Measurements from ENCODE around the gene PCNX3. TPM values are rescaled to one million over a fixed set of nuclear protein-coding genes. Genes with fewer than 3 reads are reported as not detected.

Gene PCNX3
- total RNA-seq, 1 experiment from 2014 or later = 74.5 TPM

- TF ChIP-seq POLR2AphosphoS5 (IDR thresholded peaks at IDR 0.05; ENCODE audit: low read depth, low read length) = no peak; the same call in 1 of the 2 replicates
- TF ChIP-seq, protein P1, sequence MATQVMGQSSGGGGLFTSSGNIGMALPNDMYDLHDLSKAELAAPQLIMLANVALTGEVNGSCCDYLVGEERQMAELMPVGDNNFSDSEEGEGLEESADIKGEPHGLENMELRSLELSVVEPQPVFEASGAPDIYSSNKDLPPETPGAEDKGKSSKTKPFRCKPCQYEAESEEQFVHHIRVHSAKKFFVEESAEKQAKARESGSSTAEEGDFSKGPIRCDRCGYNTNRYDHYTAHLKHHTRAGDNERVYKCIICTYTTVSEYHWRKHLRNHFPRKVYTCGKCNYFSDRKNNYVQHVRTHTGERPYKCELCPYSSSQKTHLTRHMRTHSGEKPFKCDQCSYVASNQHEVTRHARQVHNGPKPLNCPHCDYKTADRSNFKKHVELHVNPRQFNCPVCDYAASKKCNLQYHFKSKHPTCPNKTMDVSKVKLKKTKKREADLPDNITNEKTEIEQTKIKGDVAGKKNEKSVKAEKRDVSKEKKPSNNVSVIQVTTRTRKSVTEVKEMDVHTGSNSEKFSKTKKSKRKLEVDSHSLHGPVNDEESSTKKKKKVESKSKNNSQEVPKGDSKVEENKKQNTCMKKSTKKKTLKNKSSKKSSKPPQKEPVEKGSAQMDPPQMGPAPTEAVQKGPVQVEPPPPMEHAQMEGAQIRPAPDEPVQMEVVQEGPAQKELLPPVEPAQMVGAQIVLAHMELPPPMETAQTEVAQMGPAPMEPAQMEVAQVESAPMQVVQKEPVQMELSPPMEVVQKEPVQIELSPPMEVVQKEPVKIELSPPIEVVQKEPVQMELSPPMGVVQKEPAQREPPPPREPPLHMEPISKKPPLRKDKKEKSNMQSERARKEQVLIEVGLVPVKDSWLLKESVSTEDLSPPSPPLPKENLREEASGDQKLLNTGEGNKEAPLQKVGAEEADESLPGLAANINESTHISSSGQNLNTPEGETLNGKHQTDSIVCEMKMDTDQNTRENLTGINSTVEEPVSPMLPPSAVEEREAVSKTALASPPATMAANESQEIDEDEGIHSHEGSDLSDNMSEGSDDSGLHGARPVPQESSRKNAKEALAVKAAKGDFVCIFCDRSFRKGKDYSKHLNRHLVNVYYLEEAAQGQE (IDR thresholded peaks at IDR 0.05; ENCODE audit: insufficient read depth in 1 of 2, low read depth in 2 of 2, low read length in 1 of 2) = no peak
- no peak for TF ChIP-seq CTCF (IDR thresholded peaks at IDR 0.05)
- TF ChIP-seq SIN3A (IDR thresholded peaks at IDR 0.05; ENCODE audit: borderline replicate concordance, insufficient read depth, low read depth, low read length) = no peak
- no peak for TF ChIP-seq TCF7L2 (IDR thresholded peaks at IDR 0.05; ENCODE audit: low read depth, low read length)
- CTCF ChIA-PET = no interaction called here
- H3K36me3 ChIP-seq (ENCODE audit: control insufficient read depth, insufficient read depth, low read length) = peaks cover 19% of the 10 kb centered on the region
- in situ Hi-C loops (cut with HindIII; ENCODE audit: low pct_unique_long_range_greater_than_20kb, low sequenced_read_pairs) = no loop called here
- no peak overlapping the region for H3K4me3 ChIP-seq (ENCODE audit: low read depth in 2 of 2, low read length in 2 of 2)
- no TSS peak for BruUV-seq (replicated peaks)
- ATAC-seq (no peak), DNase-seq (ENCODE audit: low read depth, low spot score) (no peak)
- H3K4me1 ChIP-seq (ENCODE audit: control insufficient read depth, insufficient read depth, low read length) = peaks cover 11% of the 10 kb centered on the region
- no peaks in the 10 kb centered on the region for H3K9me3 ChIP-seq (ENCODE audit: control insufficient read depth, insufficient read depth, low read depth, low read length)
- no peaks in the 10 kb centered on the region for H3K27me3 ChIP-seq (ENCODE audit: control insufficient read depth, insufficient read depth, low read length)
- intact Hi-C loops (cut with micrococcal nuclease; ENCODE audit: unreplicated experiment) = no loop called here
- POLR2A ChIA-PET = no interaction called here
- no peak overlapping the region for H3K27ac ChIP-seq (ENCODE audit: low read length)
These were observed 3.8 kb downstream of the PCNX3 start for GRCh38 chr11:65619281-65619928.

DNA sequence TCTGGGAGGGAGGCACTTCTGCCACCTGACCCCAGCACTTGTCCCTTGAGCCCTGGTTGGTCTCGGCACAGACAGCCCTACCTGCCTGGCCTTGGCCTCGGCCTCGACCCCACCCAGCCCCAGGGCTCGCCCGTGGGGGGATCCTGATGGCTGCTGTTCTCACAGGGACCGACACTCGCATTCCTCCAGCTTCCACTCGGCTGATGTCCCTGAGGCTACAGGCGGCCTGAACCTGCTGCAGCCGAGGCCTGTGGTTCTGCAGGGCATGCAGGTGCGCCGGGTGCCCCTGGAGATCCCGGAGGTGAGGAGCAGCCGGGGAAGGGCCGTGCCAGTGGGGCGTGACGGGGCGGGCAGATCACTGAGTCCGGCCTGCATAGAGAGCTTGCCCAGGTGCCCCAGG lies 5.1 kb downstream of the PCNX3 start:
- peaks cover 19% of the 10 kb centered on the region for H3K36me3 ChIP-seq (ENCODE audit: control insufficient read depth, insufficient read depth, low read length)
- no peak overlapping the region for H3K27ac ChIP-seq (ENCODE audit: low read length)
- ATAC-seq = no peak
- BruUV-seq (replicated peaks) = no TSS peak
- TF ChIP-seq SIN3A (IDR thresholded peaks at IDR 0.05; ENCODE audit: borderline replicate concordance, insufficient read depth, low read depth, low read length) (no peak), POLR2AphosphoS5 (IDR thresholded peaks at IDR 0.05; ENCODE audit: low read depth, low read length) (no peak), TCF7L2 (IDR thresholded peaks at IDR 0.05; ENCODE audit: low read depth, low read length) (no peak)
- TF ChIP-seq, protein P1 (IDR thresholded peaks at IDR 0.05; ENCODE audit: insufficient read depth in 1 of 2, low read depth in 2 of 2, low read length in 1 of 2) = no peak
- no peak overlapping the region for H3K4me3 ChIP-seq (ENCODE audit: low read depth in 2 of 2, low read length in 2 of 2)
- in situ Hi-C loops (cut with HindIII; ENCODE audit: low pct_unique_long_range_greater_than_20kb, low sequenced_read_pairs) (no loop called here), intact Hi-C loops (cut with micrococcal nuclease; ENCODE audit: unreplicated experiment) (no loop called here)
- H3K9me3 ChIP-seq (ENCODE audit: control insufficient read depth, insufficient read depth, low read depth, low read length) = no peaks in the 10 kb centered on the region
- CTCF ChIA-PET = no interaction called here
- H3K4me1 ChIP-seq (ENCODE audit: control insufficient read depth, insufficient read depth, low read length) = peaks cover 11% of the 10 kb centered on the region
- no peaks in the 10 kb centered on the region for H3K27me3 ChIP-seq (ENCODE audit: control insufficient read depth, insufficient read depth, low read length)
- POLR2A ChIA-PET = no interaction called here
- no peak for DNase-seq (ENCODE audit: low read depth, low spot score)

All from Panc1 (cell line).